NT2/D1 (cell line): ENCODE data around the gene HBEGF.

Experiments
- SUZ12 ChIP-seq: IDR thresholded peaks from 2 replicates; pipeline ENCODE4 v1.6.1; 2011; ENCODE audit not compliant: insufficient read length, insufficient read depth; ENCODE audit errors: extremely low read depth
- YY1 ChIP-seq: IDR thresholded peaks from 2 replicates; pipeline ENCODE4 v1.6.1; 2011; ENCODE audit not compliant: insufficient read length, insufficient read depth

DNA sequence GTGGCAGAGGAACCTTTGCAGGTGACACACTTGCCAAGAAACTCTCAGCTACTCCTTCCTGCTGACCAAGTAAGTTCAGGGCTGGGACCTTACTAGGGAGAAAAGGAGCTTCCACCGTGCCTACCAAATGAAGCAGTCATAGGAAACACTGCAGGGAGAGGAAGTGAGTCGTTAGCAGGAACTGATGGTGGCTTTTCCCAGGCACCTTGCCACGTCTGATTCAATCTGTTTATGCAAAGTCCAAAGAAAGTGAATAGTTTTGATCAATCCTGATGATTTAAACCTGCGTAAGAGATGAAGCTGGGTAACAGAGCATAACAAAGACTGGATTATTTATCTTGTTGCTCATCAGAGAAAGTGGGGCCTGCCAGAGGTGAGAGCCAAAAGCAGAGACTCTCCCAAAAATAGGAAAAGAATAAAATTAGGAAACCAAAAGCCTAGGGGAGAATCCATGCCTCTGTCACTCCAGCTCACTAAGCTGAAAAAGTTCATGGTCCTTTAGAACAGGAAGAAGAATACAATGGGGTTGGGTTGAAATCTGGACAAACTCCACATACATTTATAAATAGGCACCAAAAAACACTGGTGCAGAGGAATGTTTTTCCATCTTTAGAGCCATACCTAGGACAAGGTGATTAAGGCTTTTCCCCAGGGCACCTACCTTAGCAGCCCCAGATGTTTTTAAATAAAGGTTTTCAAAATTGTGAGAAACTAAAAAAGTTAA lies 34.2 kb downstream of the HBEGF start:
- no peak for TF ChIP-seq SUZ12
- TF ChIP-seq YY1 = no peak
